Stomach (tissue), 9 donors: ENCODE measurements around the gene ERCC2. TPM values are rescaled to one million over a fixed set of nuclear protein-coding genes. Genes with fewer than 3 reads are reported as not detected.

Experiments
- DNase-seq, 2 donors: peaks; one replicate each; pipeline versions ENCODE4 v3.0.0 to v3.0.0-alpha.2; 2013 to 2019
- H3K27ac ChIP-seq, 5 donors: fragments of 200-600 bp in 4 of 5; sonication (generic) in 4 of 5; one replicate each; pipeline ENCODE4 v1.5.1; 2013 to 2019; ENCODE audit warnings: mild to moderate bottlenecking in 1 of 5, moderate library complexity in 1 of 5
- H3K27me3 ChIP-seq, 3 donors: fragments of 200-600 bp; sonication (generic); one replicate each; pipeline ENCODE4 v1.5.1; 2017 to 2019; ENCODE audit warnings: mixed run types in 1 of 3
- H3K36me3 ChIP-seq, 4 donors: fragments of 200-600 bp; sonication (generic); 1 replicate in 3 of 4; 2 replicates in 1 of 4; pipeline ENCODE4 v1.5.1; 2016 to 2019
- H3K4me1 ChIP-seq, 4 donors: fragments of 200-600 bp; sonication (generic); one replicate each; pipeline ENCODE4 v1.5.1; 2016 to 2019
- H3K4me3 ChIP-seq, 4 donors: fragments of 200-600 bp; sonication (generic) in 3 of 4; one replicate each; pipeline ENCODE4 v1.5.1; 2016 to 2019; ENCODE audit warnings: mild to moderate bottlenecking in 1 of 4
- H3K9me3 ChIP-seq, 4 donors: fragments of 200-600 bp; sonication (generic); one replicate each; pipeline ENCODE4 v1.5.1; 2016 to 2019
- EP300 ChIP-seq: sonication (generic); formaldehyde crosslinking; IDR thresholded peaks from one replicate; pipeline ENCODE4 v1.6.1; 2017; ENCODE audit warnings: antibody characterized with exemption
- POLR2A ChIP-seq, 4 donors: fragments of 450-650 bp; IDR thresholded peaks; one replicate each; pipeline ENCODE4 v1.6.1; 2016; ENCODE audit warnings: antibody characterized with exemption in 4 of 4, control low read depth in 2 of 4, mild to moderate bottlenecking in 1 of 4, moderate library complexity in 1 of 4
- POLR2AphosphoS5 ChIP-seq, 3 donors: sonication (generic); formaldehyde crosslinking; IDR thresholded peaks; one replicate each; pipeline ENCODE4 v1.6.1; 2016; ENCODE audit warnings: antibody characterized with exemption in 3 of 3
- WGBS, 5 donors: extraction: QIAGEN DNeasy Blood & Tissue Kit in 3 of 5; methylation state at CpG; one replicate each; pipeline versions ENCODE4 v1.1.5 to v1.1.7; 2013 to 2018; 5-methylcytosine and 5-hydroxymethylcytosine counted together
- intact Hi-C: fragments of 100-400 bp; cut with DNase I; formaldehyde crosslinking; loops from one replicate; pipeline ENCODE4 v1.15.1; 2023; ENCODE audit warnings: low total_unique reads
- polyA plus RNA-seq, 3 donors: library from polyadenylated mRNA; stranded (reverse); fragments of 200-250 nt; gene quantifications; one replicate each; pipeline ENCODE4 v1.2.3, GENCODE V29; 2013
- total RNA-seq, 5 donors: library from RNA; depleted of rRNA; stranded (reverse); fragments of >200 nt; gene quantifications; one replicate each; pipeline versions ENCODE4 v1.1.0 to v1.2.3, GENCODE V29; 2014 to 2016
- TF ChIP-seq, protein P1 (sequence below), 7 experiments: fragments of 450-650 bp in 4 of 7; fragments of 200-600 bp in 3 of 7; sonication (generic) in 3 of 7; IDR thresholded peaks; one replicate each; pipeline ENCODE4 v1.5.1; 2016 to 2019; ENCODE audit warnings: antibody characterized with exemption in 7 of 7, control low read depth in 2 of 7, mild to moderate bottlenecking in 1 of 7
- donor health status: healthy with polysubstance abuse.
- donor health status: Bipolar disorder and iron deficiency.
- donor health status: healthy.

ERCC2 gene
- total and polyA plus RNA-seq, 8 donors = 5.3 to 77.3 (median 8.7) TPM

- Histone ChIP-seq H3K36me3 (peaks cover 7 to 46% (median 41%) of the 10 kb centered on the region in 4 donors), H3K4me3 (no peak overlapping the region), H3K27ac (no peak overlapping the region), H3K9me3 (no peaks in the 10 kb centered on the region), H3K27me3 (peaks cover 0 to 9% (median 0%) of the 10 kb centered on the region in 3 donors), H3K4me1 (peaks cover 0 to 8% (median 0%) of the 10 kb centered on the region in 4 donors)
- no peak for TF ChIP-seq EP300
- no peak for TF ChIP-seq POLR2AphosphoS5 (IDR thresholded peaks at IDR 0.05)
- no peak for TF ChIP-seq POLR2A (IDR thresholded peaks at IDR 0.05)
- TF ChIP-seq, protein P1, sequence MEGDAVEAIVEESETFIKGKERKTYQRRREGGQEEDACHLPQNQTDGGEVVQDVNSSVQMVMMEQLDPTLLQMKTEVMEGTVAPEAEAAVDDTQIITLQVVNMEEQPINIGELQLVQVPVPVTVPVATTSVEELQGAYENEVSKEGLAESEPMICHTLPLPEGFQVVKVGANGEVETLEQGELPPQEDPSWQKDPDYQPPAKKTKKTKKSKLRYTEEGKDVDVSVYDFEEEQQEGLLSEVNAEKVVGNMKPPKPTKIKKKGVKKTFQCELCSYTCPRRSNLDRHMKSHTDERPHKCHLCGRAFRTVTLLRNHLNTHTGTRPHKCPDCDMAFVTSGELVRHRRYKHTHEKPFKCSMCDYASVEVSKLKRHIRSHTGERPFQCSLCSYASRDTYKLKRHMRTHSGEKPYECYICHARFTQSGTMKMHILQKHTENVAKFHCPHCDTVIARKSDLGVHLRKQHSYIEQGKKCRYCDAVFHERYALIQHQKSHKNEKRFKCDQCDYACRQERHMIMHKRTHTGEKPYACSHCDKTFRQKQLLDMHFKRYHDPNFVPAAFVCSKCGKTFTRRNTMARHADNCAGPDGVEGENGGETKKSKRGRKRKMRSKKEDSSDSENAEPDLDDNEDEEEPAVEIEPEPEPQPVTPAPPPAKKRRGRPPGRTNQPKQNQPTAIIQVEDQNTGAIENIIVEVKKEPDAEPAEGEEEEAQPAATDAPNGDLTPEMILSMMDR (IDR thresholded peaks at IDR 0.05) = no peak
- intact Hi-C loops = no loop called here
- no peak for DNase-seq
- WGBS, 5 donors = 92 to 95% (median 93%) methylated on average over 7 to 27 of the region's 27 CpGs
Observed at GRCh38 chr19:45302416-45302815, 68.0 kb downstream of the ERCC2 start.

Other genes starting within 250 kb of the ERCC2 start
- gene NKPD1, start 209.6 kb downstream of the ERCC2 start, total RNA-seq = not detected
- under 1 TPM in 1 of 3 donors, not detected in 2; 0.20 TPM for gene NKPD1, start 209.6 kb downstream of the ERCC2 start, polyA plus RNA-seq
- gene TRAPPC6A, start 192.3 kb downstream of the ERCC2 start, total RNA-seq = 10 to 100 TPM in 3 of 5 donors, 1 to 10 TPM in 1, not detected in 1; 8.7 to 40.7 (median 27.8) TPM
- gene TRAPPC6A, start 192.3 kb downstream of the ERCC2 start, polyA plus RNA-seq = 10 to 100 TPM; 53.5 to 59.4 (median 58.1) TPM
- 10 to 100 TPM in 2 of 5 donors, 1 to 10 TPM in 3; 3.1 to 71.0 (median 8.3) TPM for gene BLOC1S3, start 191.8 kb downstream of the ERCC2 start, total RNA-seq
- gene BLOC1S3, start 191.8 kb downstream of the ERCC2 start, polyA plus RNA-seq = 1 to 10 TPM; 3.5 to 7.5 (median 4.3) TPM
- 10 to 100 TPM in 1 of 5 donors, 1 to 10 TPM in 1, under 1 TPM in 2, not detected in 1; 0.72 to 20.6 (median 1.0) TPM for gene EXOC3L2, start 125.2 kb downstream of the ERCC2 start, total RNA-seq
- gene EXOC3L2, start 125.2 kb downstream of the ERCC2 start, polyA plus RNA-seq = 1 to 10 TPM; 1.1 to 2.9 (median 1.9) TPM
- 100 to 1,000 TPM in 1 of 5 donors, 10 to 100 TPM in 3, 1 to 10 TPM in 1; 8.8 to 120 (median 21.8) TPM for gene MARK4, start 119.3 kb downstream of the ERCC2 start, total RNA-seq
- 10 to 100 TPM; 12.6 to 16.2 (median 14.6) TPM for gene MARK4, start 119.3 kb downstream of the ERCC2 start, polyA plus RNA-seq
- 10 to 100 TPM in 1 of 5 donors, 1 to 10 TPM in 2, not detected in 2; 4.1 to 10.8 (median 6.2) TPM for gene CKM, start 47.7 kb downstream of the ERCC2 start, total RNA-seq
- 10 to 100 TPM; 10.9 to 58.5 (median 11.3) TPM for gene CKM, start 47.7 kb downstream of the ERCC2 start, polyA plus RNA-seq
- gene KLC3, start 29.8 kb downstream of the ERCC2 start, total RNA-seq = under 1 TPM in 1 of 5 donors, not detected in 4; 0.92 TPM
- 1 to 10 TPM in 2 of 3 donors, under 1 TPM in 1; 0.61 to 7.0 (median 1.1) TPM for gene KLC3, start 29.8 kb downstream of the ERCC2 start, polyA plus RNA-seq
- 10 to 100 TPM in 3 of 5 donors, 1 to 10 TPM in 2; 2.4 to 44.9 (median 28.0) TPM for gene PPP1R13L, start 34.5 kb upstream of the ERCC2 start, total RNA-seq
- gene PPP1R13L, start 34.5 kb upstream of the ERCC2 start, polyA plus RNA-seq = 100 to 1,000 TPM in 1 of 3 donors, 10 to 100 TPM in 1, 1 to 10 TPM in 1; 9.2 to 120 (median 11.8) TPM
- 1 to 10 TPM in 2 of 5 donors, under 1 TPM in 1, not detected in 2; 0.55 to 5.9 (median 2.2) TPM for gene POLR1G, start 36.1 kb upstream of the ERCC2 start, total RNA-seq
- 1 to 10 TPM; 1.8 to 7.2 (median 3.4) TPM for gene POLR1G, start 36.1 kb upstream of the ERCC2 start, polyA plus RNA-seq
- gene ERCC1, start 53.3 kb upstream of the ERCC2 start, total RNA-seq = 10 to 100 TPM in 4 of 5 donors, 1 to 10 TPM in 1; 7.8 to 79.3 (median 36.9) TPM
- 10 to 100 TPM; 53.9 to 66.9 (median 54.6) TPM for gene ERCC1, start 53.3 kb upstream of the ERCC2 start, polyA plus RNA-seq
- 10 to 100 TPM in 2 of 5 donors, 1 to 10 TPM in 3; 1.2 to 76.8 (median 5.5) TPM for gene FOSB, start 97.4 kb upstream of the ERCC2 start, total RNA-seq
- 10 to 100 TPM in 2 of 3 donors, 1 to 10 TPM in 1; 6.9 to 20.9 (median 11.1) TPM for gene FOSB, start 97.4 kb upstream of the ERCC2 start, polyA plus RNA-seq
- 10 to 100 TPM in 2 of 5 donors, 1 to 10 TPM in 2, not detected in 1; 2.0 to 37.3 (median 10.6) TPM for gene RTN2, start 126.5 kb upstream of the ERCC2 start, total RNA-seq
- 1 to 10 TPM; 4.7 to 9.3 (median 7.9) TPM for gene RTN2, start 126.5 kb upstream of the ERCC2 start, polyA plus RNA-seq
- 1 to 10 TPM in 1 of 5 donors, under 1 TPM in 1, not detected in 3; 0.92 to 1.6 TPM for gene PPM1N, start 127.9 kb upstream of the ERCC2 start, total RNA-seq
- gene PPM1N, start 127.9 kb upstream of the ERCC2 start, polyA plus RNA-seq = 1 to 10 TPM; 1.9 to 5.2 (median 4.9) TPM
- gene VASP, start 136.9 kb upstream of the ERCC2 start, total RNA-seq = 100 to 1,000 TPM in 3 of 5 donors, 10 to 100 TPM in 2; 48.4 to 280 (median 119) TPM
- gene VASP, start 136.9 kb upstream of the ERCC2 start, polyA plus RNA-seq = 100 to 1,000 TPM in 1 of 3 donors, 10 to 100 TPM in 2; 62.8 to 149 (median 76.0) TPM
- gene OPA3, start 214.2 kb upstream of the ERCC2 start, total RNA-seq = 10 to 100 TPM in 1 of 5 donors, 1 to 10 TPM in 3, under 1 TPM in 1; under 0.01 to 27.5 (median 3.7) TPM
- 1 to 10 TPM; 2.9 to 5.5 (median 4.9) TPM for gene OPA3, start 214.2 kb upstream of the ERCC2 start, polyA plus RNA-seq
- gene GPR4, start 231.6 kb upstream of the ERCC2 start, total RNA-seq = 1 to 10 TPM; 1.3 to 5.8 (median 2.0) TPM
- gene GPR4, start 231.6 kb upstream of the ERCC2 start, polyA plus RNA-seq = 1 to 10 TPM in 2 of 3 donors, under 1 TPM in 1; 0.60 to 3.2 (median 2.9) TPM